Activated CD4-positive, CD25-positive, alpha-beta regulatory T cell treated with anti-CD3 and anti-CD28 coated beads, Interleukin-2, amount 50 U/mL, for 72 hours (primary cell): Measurements from ENCODE around the gene IRF4.
"Not testable (repeated sequence)": the region's sequence is repeated elsewhere in the genome, so short reads cannot be mapped to it uniquely, and the experiment has no call there.

Experiments
- DNase-seq: peaks from one replicate; pipeline ENCODE4 v3.0.0; 2021

IRF4 gene

DNA sequence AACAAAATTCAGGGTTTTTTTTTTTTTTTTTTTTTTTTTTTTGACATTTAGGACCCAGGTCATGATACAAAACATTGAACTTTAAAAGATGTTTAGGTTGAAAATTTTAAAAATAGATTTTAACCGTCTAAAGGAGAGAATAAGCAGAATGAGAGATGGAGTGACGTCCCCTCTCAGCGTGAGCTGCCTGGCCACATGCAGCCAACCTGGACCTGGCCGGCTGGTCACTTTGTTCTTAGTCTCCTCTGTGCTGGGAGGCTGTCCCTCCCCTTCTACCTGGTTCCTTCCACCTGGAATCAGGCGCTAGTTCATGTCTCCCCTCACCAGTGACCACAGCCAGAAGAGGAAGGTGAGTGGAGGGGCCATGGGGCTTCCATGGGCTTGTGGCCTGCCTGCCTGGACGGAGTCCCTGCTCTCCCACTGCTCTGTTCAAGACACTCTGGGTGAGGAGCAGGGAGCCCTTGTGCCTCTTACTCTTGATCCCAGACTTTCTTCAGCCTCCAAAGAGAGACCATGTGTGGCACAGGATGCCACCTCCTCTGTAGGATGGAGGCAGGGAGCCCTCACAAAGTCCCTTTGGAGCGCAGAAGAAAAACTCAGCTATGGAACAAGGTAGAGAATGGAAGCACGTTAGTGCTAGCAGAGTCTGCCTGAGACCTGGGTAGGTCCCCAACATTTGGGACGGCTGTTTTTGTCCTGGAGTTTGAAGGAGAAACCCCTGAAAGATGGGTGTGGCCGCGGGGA lies 31.7 kb downstream of the IRF4 start:
- peak; percentile 32 for DNase-seq

DNA sequence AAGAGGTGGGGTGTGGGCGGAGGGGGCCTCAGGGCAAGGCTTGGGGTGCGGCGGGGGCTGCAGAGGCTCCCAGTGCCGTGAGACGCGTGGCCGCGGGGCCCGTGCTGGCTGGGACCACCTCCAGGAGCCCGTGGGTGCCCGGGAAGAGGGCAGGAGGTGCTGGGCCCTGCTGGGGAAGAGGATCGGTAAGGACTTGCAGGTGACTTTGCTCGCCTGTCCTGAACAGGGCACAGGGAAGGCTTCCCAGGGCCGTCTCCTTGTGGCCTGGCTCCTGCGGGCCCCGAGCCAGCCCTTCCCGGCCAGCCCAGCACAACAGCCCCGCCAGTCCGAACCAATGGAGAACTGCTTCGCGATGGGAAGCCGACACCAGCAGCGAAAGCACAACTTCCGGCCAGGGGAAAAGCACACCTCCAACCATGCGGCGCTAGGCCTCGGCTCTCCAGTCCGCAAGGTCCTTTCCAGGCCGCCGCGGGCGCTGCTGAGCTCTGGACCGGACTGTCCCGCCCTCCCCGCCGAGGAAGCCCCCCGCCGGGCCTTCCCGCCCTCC lies 32.3 kb downstream of the IRF4 start:
- peak; percentile 31 for DNase-seq

DNA sequence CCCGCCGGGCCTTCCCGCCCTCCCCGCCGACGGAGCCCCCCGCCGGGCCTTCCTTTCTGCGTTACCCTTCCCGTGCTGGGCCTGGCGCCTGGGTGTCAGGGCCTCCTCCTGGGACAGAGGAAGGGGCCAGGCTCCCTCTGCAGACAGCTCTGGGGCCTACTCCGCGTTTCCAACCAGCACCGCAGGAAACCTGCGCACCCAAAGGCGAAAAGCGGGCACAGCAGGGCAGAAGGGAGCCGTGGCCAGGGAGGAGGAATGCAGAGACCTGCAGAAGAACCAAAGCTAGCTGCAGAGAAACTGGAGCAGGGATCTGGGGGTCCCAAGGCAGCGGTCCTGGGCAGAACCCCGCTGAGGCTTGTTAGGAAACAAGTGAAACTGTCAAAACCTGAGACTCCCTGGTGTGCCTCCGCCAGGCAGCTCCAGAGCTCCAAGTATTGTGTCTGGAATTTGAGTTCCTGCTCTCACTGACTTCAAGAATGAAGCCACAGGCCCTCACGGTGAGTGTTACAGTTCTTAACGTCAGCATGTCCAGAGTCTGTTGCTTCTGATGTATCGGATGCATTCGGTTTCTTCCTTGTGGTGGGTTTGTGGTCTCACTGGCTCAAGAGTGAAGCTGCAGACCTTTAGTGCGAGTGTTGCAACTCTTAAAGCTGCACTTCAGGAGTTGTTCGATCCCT lies 33.3 kb downstream of the IRF4 start:
- no peak for DNase-seq

DNA sequence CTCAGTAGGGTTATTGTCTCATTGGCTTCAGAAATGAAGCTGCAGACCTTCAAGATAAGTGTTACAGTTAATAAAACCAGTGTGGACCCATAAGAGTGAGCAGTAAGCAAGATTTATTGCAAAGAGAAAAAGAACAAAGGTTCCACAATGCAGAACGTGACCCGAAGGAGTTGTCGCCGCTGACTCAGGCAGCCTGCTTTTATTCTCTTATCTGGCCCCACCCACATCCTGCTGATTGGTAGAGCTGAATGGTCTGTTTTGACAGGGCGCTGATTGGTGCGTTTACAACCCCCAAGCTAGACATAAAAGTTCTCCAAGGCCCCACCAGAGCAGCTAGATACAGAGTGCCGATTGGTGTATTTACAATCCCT lies 33.9 kb downstream of the IRF4 start:
- DNase-seq: not testable (repeated sequence)

DNA sequence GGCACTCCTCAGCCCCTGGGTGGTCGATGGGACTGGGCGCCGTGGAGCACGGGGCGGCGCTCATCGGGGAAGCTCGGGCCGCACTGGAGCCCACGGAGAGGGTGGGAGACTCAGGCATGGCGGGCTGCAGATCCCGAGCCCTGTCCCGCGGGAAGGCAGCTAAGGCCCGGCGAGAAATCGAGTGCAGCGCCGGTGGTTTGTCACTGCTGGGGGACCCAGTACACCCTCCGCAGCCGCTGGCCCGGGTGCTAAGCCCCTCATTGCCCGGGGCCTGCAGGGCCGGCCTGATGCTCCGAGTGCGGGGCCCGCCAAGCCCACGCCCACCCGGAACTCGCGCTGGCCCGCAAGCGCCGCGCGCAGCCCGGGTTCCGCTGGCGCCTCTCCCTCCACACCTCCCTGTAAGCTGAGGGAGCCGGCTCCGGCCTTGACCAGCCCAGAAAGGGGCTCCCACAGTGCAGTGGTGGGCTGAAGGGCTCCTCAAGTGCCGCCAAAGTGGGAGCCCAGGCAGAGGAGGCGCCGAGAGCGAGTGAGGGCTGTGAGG lies 34.7 kb downstream of the IRF4 start:
- DNase-seq: not testable (repeated sequence)

DNA sequence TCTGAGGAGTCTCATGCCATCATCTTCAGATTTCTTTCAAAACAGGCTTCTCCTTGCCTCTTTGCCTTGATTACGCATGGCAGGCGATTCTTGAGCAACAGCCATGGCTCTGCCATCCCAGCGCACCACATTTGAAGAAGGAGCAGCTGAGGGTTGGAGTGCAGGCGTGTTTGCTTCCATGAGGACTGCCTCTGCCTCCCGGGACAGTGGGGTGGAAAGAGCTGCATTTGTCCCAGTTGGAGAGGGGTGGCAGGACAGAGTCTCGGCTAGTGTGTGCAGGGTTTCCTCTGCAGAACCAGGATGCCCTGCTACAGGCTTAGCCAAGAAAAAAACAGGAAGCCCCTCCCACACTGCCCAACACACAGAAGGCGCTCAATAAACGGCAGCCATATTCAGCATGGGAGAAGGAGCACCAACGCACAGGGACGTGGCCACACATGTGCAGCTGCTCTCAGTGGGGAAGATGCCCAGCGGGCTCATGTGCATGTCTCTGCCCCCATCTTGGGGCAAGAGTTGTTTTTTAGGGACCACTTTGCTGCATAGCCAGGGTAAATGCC lies 36.6 kb downstream of the IRF4 start:
- no peak for DNase-seq

DNA sequence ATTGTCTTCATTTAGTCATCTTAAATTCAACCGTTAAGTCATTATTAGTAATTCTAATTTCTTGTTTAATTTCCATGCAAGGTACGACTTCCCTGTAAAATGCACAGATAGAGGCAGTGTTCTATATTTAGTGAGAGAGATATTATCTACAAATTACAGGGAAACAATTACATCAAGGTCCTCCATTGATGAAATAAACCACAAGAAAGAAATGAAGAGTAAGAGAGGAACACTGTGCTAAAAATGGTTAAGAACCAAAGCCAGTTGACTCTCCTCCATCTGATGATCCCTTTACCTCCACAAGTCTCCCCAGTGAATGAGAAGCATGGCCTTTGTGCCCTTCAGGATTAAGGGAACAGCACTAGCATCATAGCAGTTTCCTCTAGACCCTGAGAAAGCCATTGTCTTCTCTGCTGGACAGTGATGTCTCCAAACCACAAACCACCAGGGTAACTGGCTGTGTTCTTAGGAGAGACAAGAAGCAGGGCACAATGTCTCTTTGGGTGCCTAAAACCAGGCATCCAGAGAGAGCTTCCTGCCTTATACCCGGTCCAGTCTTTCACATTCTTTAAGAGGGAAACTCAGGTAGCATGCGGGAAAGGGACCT lies 38.1 kb downstream of the IRF4 start:
- peak; percentile 30 for DNase-seq

DNA sequence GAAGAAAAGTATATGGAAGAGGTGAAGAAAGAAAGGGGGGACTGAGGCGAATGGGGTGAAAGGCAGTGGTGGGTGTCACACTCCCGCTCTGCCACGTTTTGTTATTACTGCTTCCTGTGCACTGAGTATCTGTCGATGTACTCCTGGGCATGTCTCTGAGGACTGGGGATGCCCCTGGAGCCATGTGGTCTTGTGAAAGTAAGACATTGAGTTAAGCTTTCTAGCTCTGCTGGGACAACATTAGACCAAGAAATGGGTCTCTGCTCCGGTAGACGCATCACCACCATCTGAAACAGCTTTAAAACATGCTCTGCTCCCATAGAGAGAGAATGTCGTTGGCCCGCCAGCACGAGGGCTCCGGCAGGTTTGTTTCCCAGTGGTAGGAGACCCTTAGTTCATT lies 40.0 kb downstream of the IRF4 start:
- DNase-seq: no peak

DNA sequence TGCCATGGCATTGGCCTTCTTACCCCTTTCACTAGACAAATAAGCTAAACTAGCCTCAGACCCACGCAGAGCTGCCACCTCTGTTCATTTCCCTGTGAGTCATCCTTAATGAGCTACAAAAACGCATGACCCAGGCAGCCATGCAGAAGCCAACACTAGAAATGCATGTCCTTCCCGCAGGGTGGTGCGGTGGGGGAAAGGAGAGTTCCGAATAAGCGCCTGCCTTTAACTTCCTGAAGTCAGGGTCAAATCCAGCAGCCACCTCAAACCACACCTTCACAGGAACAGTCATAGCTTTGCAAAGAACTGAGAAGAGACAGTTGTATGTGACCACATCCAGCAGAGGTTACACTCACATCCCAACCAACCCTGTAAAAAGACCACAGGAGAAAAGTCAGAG lies 40.4 kb downstream of the IRF4 start:
- DNase-seq: peak; percentile 34

DNA sequence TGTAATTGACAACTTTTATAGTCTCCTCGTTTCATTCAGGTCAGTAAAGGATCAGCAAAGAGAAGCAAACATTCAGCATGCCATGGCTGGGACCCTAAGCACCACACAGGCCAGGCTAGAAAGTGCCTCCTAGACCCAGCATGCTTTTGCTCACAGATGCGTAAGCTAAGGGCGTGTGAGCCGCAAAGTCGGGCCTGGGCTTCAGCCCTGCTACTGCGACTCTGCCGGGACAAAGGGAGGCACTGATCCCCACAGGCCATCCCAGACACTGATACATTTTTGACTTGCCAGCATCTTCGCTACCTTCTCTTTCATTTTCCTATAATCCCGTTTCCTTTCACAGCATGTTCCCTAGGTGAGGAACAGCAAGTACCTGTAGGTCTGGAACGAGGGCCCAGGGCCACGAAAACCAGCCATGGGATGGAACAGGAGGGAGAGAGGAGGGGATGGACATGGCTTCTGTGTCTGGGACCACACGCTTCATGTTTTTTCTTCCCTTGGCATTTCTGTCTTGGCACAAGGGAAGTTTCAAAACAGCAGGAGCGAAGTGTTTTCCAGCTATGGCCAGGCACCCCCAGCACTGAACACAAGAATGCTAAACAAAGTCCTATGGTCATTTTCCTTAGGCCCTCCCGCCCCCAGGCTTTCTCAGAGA lies 42.6 kb downstream of the IRF4 start:
- DNase-seq: no peak

DNA sequence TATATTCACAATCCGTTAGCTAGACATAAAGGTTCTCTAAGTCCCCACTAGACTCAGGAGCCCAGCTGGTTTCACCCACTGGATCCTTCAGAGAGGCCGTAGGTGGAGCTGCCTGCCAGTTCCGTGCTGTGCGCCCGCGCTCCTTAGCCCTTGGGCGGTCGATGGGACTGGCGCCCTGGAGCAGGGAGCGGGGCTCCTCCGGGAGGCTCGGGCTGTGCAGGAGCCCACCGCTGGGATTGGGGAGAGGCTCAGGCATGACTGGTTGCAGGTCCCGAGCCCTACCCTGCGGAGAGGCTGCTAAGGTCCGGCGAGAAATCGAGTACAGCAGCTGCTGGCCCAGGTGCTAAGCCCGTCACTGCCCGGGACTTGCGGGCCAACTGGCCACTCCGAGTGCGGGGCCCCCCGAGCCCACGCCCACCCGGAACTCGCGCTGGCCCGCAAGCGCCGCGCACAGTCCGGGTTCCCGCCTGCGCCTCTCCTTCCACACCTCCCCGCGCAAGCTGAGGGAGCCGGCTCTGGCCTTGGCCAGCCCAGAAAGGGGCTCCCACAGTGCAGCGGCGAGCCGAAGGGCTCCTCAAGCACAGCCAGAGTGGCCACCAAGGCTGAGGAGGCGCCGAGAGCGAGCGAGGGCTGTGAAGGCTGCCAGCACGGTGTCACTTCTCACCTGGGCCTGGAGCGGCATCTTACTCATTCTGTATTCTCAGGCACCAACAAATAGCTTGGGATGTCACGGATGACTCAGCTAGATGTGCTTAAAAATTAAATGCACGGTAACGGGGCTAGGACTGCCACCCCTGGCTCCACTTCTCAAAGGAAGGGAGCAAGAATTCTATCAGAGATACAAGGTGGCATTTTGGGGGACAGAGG lies 44.1 kb downstream of the IRF4 start:
- no peak for DNase-seq

DNA sequence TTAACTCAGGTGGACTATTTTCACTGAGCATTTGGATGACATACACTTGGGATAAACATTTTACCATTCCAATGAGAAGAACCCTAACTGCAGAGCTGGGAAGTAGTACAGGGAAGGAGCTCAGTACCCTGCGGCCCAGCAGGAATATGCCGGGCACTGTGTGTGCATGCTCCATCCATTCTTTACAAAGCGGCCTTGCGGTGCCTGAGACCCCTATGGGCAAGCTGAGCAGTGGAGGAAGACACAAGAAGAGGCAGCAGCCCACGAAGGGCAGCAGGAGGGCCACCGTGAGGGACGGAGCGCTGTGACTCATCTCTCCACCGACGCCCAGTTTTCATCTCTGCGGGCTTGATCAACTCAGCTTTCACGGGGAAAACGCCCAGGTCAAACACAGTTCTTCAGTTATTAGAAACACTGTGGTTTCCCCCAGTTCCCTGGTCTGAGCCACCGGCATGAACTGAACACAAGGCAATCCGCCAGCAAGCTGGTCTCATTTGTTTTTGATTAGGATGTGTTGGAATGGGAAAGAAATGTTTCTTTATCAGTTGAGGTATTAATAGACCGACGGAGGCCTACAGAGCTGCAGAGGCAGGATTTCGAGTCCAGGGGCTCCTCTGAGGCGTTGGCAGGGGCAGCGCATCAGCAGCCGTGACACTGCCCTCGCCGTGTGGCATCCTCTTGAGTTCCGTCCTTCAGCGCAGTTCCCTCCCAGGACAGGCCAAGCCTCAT lies 44.9 kb downstream of the IRF4 start:
- DNase-seq: no peak

DNA sequence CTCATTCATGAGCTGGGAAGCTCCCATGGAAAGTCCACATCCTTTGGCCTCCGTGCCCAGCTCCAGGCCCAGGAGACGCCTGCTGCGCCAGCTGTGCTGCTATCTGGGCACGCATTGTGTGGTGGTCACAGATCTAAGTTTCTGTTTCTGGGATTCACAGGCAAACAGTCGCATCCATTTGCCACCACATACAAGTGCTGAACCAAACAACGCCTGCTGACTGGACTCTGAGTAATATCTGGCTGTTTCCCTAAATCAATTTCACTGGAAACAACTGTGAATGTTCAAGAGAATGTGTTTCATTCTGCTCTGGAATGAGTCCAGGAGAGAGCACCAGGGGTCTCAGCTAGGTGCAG lies 45.5 kb downstream of the IRF4 start:
- DNase-seq: no peak

DNA sequence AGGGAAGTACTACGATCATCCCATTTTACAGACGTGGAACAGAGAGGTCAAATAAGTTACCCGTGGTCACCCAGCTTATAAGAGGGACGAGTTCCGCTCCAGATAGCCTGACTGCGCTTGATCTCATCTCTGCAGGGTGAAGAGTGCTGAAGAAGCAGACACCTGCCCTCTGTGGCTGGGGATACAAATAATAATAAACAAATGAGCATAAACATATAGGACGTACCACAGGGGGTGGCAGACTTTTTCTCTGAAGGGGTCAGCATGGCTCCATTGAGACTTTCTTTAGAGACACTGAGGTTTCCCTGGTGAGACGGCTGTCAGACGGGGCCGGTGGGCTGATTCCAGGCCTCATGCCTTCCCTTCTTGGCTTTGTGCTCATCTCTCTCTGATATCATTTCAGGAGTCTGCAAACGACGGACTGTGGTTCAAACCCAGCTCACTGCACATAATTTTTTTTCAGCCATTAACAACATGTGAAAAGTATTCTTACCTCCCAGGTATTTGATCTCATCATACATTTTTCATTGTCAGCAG lies 47.1 kb downstream of the IRF4 start:
- no peak for DNase-seq

DNA sequence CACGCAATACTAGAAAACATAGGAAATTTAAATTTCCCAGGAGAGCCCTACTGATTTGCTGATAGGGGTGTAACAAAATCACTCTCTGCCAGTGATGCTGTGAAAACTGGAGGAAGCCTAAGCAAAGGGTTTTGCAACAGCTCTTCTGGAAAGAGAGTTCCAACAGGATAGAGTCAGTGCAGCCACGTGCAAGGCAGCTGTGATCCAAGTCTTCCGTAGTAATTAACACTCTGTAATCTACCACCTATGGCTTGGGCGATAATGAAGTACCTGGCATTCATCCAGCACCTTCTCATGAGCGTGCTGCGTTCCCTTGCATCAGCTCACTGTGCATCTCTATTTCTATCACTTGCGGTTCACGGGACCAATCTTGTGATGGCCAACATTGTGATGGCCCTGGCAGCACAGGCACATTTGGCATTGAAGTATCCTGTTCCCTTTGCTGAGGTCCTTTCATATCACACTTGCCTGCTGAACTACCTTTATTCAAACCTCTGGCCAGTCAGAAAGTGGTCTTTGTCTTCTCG lies 48.2 kb downstream of the IRF4 start:
- no peak for DNase-seq

DNA sequence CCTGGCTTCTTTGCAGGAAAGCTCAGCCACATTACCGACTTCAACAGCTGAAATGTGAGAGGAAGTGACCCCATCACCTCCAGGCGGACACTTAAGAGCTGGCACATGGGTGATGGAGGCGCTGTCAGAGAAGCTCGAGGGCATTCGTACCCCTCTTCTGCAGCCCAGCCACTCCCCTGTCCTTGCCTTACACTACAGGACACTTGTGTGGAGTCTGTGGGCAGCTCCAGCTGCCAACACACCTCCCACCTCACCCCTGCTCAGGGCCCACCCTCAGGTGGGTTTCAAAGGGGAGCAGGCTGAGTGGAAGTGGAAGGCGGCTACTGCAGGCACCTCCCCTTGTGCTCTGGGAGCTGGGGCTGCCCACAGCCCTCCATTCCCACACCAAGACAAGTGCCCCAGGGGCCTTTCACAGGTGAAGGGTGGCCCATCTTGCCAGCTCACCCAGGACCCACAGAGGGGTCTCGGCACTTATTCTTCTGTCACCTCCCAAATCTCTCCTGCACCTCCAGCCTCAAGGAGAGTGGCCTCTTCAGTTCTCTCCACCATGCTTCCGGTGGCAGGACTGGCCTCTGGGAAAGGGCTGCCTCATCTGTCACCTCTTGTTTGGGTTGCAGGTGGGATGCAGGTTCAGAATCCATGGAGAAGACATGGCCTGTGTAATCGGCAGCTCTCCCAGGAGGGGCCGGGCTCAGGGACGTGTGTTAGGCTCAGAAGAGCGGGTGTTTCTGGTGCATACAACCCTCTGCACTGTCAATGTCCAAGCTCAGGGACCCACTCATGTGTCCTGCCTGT lies 49.8 kb downstream of the IRF4 start:
- DNase-seq: no peak

DNA sequence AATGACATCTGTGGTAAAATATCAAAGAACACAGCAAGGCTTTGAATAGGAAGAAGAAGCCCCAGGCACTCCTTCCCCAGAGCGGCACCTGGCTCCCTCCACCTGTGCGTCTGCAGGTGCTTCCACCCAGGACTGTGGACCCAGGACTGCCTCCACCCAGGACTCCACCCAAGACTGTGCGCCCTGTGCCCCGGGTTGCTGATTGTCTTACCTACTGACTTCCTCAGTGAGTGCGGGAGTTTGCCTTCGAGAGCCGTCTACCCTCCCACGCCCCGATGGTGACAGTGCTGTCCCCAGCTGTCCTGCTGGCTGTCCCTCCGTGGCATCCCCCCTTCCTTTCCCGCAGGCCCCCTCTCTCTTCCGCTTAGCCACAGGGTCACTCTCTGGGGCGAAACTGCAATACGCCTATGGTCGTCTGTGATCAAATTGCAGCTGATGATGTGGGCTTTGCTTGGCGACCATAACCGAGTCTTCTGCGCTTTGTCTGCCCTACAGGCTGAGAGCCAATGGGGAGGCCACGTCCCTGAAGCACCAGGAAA lies 52.1 kb downstream of the IRF4 start:
- DNase-seq: no peak

DNA sequence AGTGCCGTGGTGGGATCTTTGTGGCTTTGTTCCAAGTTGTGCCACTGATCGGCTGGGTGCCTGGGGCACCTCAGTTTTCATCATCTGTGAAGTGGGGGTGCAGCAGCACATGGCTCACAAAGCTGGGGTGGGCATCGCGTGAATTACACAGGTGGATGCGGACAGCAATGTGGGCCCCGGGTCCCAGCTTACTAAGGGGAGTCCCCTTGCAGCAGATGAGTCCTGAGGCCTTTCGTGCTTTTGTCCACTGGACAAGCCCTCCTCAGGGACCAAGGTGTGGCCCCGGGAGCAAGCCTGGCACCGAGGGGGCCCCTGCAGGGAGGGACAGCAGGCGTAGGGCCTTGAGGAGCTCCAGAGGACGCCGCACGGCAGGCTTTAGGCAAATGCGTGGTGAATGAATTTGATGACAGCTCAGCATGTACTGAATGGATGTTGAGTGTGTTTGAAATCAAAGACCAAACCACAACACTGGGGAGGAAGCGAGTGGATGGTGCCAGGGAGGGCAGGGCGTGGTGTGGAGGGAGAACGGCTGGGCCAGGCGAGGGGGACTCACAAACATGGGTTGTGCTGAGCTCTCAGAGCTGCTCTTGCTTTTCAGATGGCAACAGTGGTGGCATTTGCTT lies 53.2 kb downstream of the IRF4 start:
- peak; percentile 56 for DNase-seq
